Hippocampal formation (tissue), 2 donors: ENCODE results near the gene PRRT1.
A peak's percentile ranks its signal among the peaks of the same experiment; 100 is the strongest.
"Not testable (repeated sequence)": the region's sequence is repeated elsewhere in the genome, so short reads cannot be mapped to it uniquely, and the experiment has no call there.

Experiments
- DNase-seq, 2 donors: peaks; one replicate each; lab custom pipeline; 2025; lab: John Stamatoyannopoulos, UW

The PRRT1 gene

GRCh38 chr6:32151863-32152768 is at the start of gene PRRT1:
TSS of gene PRRT1 (minus strand) at chr6:32151939. CDS start at chr6:32151827, 112 bp downstream.
- peak; percentile 24 to 37 for DNase-seq

- DNase-seq = no peak
These were observed 49.2 kb upstream of the PRRT1 start for GRCh38 chr6:32200711-32201475.

GRCh38 chr6:32198866-32199265 is 47.1 kb upstream of the PRRT1 start:
- DNase-seq = no peak

- no peak for DNase-seq
These were observed 46.6 kb upstream of the PRRT1 start for GRCh38 chr6:32198345-32198696.

GRCh38 chr6:32196682-32197616 is 45.2 kb upstream of the PRRT1 start:
- DNase-seq = no peak

- DNase-seq = peak; percentile 82 to 86
These were observed 44.4 kb upstream of the PRRT1 start for GRCh38 chr6:32195902-32196681.

GRCh38 chr6:32195652-32195901 is 43.8 kb upstream of the PRRT1 start:
- DNase-seq = peak; percentile 99 to 100

- DNase-seq = peak; percentile 35 to 45
These were observed 43.3 kb upstream of the PRRT1 start for GRCh38 chr6:32194825-32195651.

GRCh38 chr6:32194388-32194787 is 42.6 kb upstream of the PRRT1 start:
- DNase-seq = no peak

GRCh38 chr6:32193096-32193495 is 41.4 kb upstream of the PRRT1 start:
- not testable (repeated sequence) for DNase-seq

- DNase-seq = no peak
These were observed 40.9 kb upstream of the PRRT1 start, which contains the start of gene GPSM3 for GRCh38 chr6:32192608-32193039. TSS of gene GPSM3 (minus strand) at chr6:32192643. CDS start at chr6:32192513, 130 bp downstream.

GRCh38 chr6:32191696-32192607 is 40.2 kb upstream of the PRRT1 start:
- DNase-seq = no peak

- no peak for DNase-seq
These were observed 39.4 kb upstream of the PRRT1 start for GRCh38 chr6:32190911-32191677.

GRCh38 chr6:32190054-32190851 is 38.5 kb upstream of the PRRT1 start, which contains the start of gene PBX2:
TSS of gene PBX2 (minus strand) at chr6:32190202. CDS start at chr6:32189915, 287 bp downstream.
- peak; percentile 90 to 95 for DNase-seq

- DNase-seq = no peak
These were observed 38.0 kb upstream of the PRRT1 start for GRCh38 chr6:32189742-32190053.

- DNase-seq = no peak
These were observed 37.5 kb upstream of the PRRT1 start for GRCh38 chr6:32189069-32189741.
